CD14-positive monocyte (primary cell): ENCODE data around the gene NDUFB2. TPM values are rescaled to one million over a fixed set of nuclear protein-coding genes. Genes with fewer than 3 reads are reported as not detected.
"Not testable (repeated sequence)": the region's sequence is repeated elsewhere in the genome, so short reads cannot be mapped to it uniquely, and the experiment has no call there.

Experiments used
- DNase-seq, 3 donors: peaks; one replicate each; pipeline ENCODE4 v3.0.0-alpha.2; 2011 to 2022
- H2AFZ ChIP-seq: 2 replicates; pipeline ENCODE4 v1.6.0; 2012; ENCODE audit warnings: mild to moderate bottlenecking, low read depth, low read length, inconsistent platforms; ENCODE audit not compliant: insufficient read depth, poor library complexity, severe bottlenecking
- H3K27ac ChIP-seq, 2 donors: 1 replicate in 1 of 2; 2 replicates in 1 of 2; pipeline ENCODE4 v1.5.1; 2012 to 2013; ENCODE audit warnings: low read length in 2 of 2, control low read depth in 1 of 2, inconsistent platforms in 1 of 2, low read depth in 1 of 2, mild to moderate bottlenecking in 1 of 2
- H3K27me3 ChIP-seq, 2 donors: one replicate each; pipeline versions ENCODE4 v1.6.0 to v1.6.1; 2011 to 2013; ENCODE audit warnings: low read length in 2 of 2; ENCODE audit not compliant: control insufficient read depth in 2 of 2, insufficient read depth in 2 of 2
- H3K36me3 ChIP-seq, 2 donors: replicated peaks in 1 of 2; 1 replicate in 1 of 2; 2 replicates in 1 of 2; pipeline versions ENCODE4 v1.5.1 to v1.6.1; 2012 to 2013; ENCODE audit warnings: low read length in 2 of 2, control low read depth in 1 of 2, inconsistent platforms in 1 of 2, mild to moderate bottlenecking in 1 of 2; ENCODE audit not compliant: insufficient read depth in 2 of 2, control insufficient read depth in 1 of 2
- H3K4me1 ChIP-seq, 2 donors: 1 replicate in 1 of 2; 2 replicates in 1 of 2; pipeline versions ENCODE4 v1.5.1 to v1.6.1; 2012 to 2013; ENCODE audit warnings: low read length in 2 of 2, control low read depth in 1 of 2, inconsistent platforms in 1 of 2, mild to moderate bottlenecking in 1 of 2, moderate library complexity in 1 of 2; ENCODE audit not compliant: insufficient read depth in 2 of 2, control insufficient read depth in 1 of 2
- H3K4me2 ChIP-seq: replicated peaks from 2 replicates; pipeline ENCODE3; 2012; ENCODE audit warnings: low read length, moderate library complexity, mild to moderate bottlenecking; ENCODE audit not compliant: poor library complexity, severe bottlenecking; ENCODE audit errors: extremely low read depth
- H3K4me3 ChIP-seq, 3 experiments: fragments of 200-600 bp in 1 of 3; sonication (generic) in 1 of 3; replicated peaks in 1 of 3; 1 replicate in 2 of 3; 2 replicates in 1 of 3; pipeline ENCODE4 v1.5.1; 2011 to 2013; ENCODE audit warnings: low read length in 3 of 3, mild to moderate bottlenecking in 3 of 3, control low read depth in 2 of 3, low read depth in 2 of 3, inconsistent platforms in 1 of 3, moderate library complexity in 1 of 3
- H3K79me2 ChIP-seq: 2 replicates; pipeline ENCODE4 v1.6.0; 2012; ENCODE audit warnings: mild to moderate bottlenecking, control low read depth, inconsistent platforms, low read length, moderate library complexity; ENCODE audit not compliant: insufficient read depth
- H3K9ac ChIP-seq: 2 replicates; pipeline ENCODE4 v1.6.0; 2017; ENCODE audit warnings: low read length, mild to moderate bottlenecking; ENCODE audit not compliant: insufficient read depth, poor library complexity, severe bottlenecking
- H3K9me3 ChIP-seq, 2 donors: replicated peaks in 1 of 2; 1 replicate in 1 of 2; 2 replicates in 1 of 2; pipeline versions ENCODE4 v1.5.1 to v1.6.1; 2012 to 2013; ENCODE audit warnings: low read length in 2 of 2, control low read depth in 1 of 2; ENCODE audit not compliant: control insufficient read depth in 1 of 2, insufficient read depth in 1 of 2
- H4K20me1 ChIP-seq: 2 replicates; pipeline ENCODE4 v1.6.0; 2012; ENCODE audit warnings: mild to moderate bottlenecking, low read length, control low read depth, moderate library complexity; ENCODE audit not compliant: insufficient read depth
- H3K27ac Mint-ChIP-seq, 7 donors: one replicate each; pipeline ENCODE4 v1.8.0; 2020; ENCODE audit warnings: mild to moderate bottlenecking in 7 of 7, mixed read lengths in 7 of 7, moderate library complexity in 6 of 7, inconsistent platforms in 2 of 7
- H3K27me3 Mint-ChIP-seq, 3 donors: one replicate each; pipeline ENCODE4 v1.8.0; 2021 to 2022; ENCODE audit warnings: low read depth in 3 of 3, mild to moderate bottlenecking in 3 of 3, mixed read lengths in 3 of 3, moderate library complexity in 3 of 3, inconsistent platforms in 1 of 3
- H3K36me3 Mint-ChIP-seq, 2 donors: one replicate each; pipeline ENCODE4 v1.8.0; 2020; ENCODE audit warnings: mixed read lengths in 2 of 2, inconsistent platforms in 1 of 2, mild to moderate bottlenecking in 1 of 2
- H3K4me1 Mint-ChIP-seq: one replicate; pipeline ENCODE4 v1.8.0; 2020; ENCODE audit warnings: mild to moderate bottlenecking, mixed read lengths
- H3K4me3 Mint-ChIP-seq, 2 donors: one replicate each; pipeline ENCODE4 v1.8.0; 2020; ENCODE audit warnings: mild to moderate bottlenecking in 2 of 2, mixed read lengths in 2 of 2, moderate library complexity in 1 of 2
- H3K9me3 Mint-ChIP-seq, 7 donors: one replicate each; pipeline ENCODE4 v1.8.0; 2020 to 2022; ENCODE audit warnings: mixed read lengths in 7 of 7, mild to moderate bottlenecking in 6 of 7, moderate library complexity in 6 of 7, inconsistent platforms in 2 of 7
- WGBS: methylation state at CpG from one replicate; pipeline ENCODE4 v1.1.5; 2013; ENCODE audit warnings: missing lambda C conversion rate; ENCODE audit not compliant: insufficient coverage; 5-methylcytosine and 5-hydroxymethylcytosine counted together
- intact Hi-C, 2 donors: fragments of 100-400 bp; cut with micrococcal nuclease; formaldehyde crosslinking; loops; one replicate each; pipeline versions ENCODE4 v1.15.0 to v1.15.1; 2023
- polyA plus RNA-seq, 3 donors: library from polyadenylated mRNA; depleted of rRNA in 1 of 3; unstranded in 2 of 3; stranded (reverse) in 1 of 3; fragments of 300-500 nt in 2 of 3; fragments of >200 nt in 1 of 3; fragmentation: Illumina TruSeq in 2 of 3; gene quantifications; 1 replicate in 2 of 3; 2 replicates in 1 of 3; pipeline ENCODE4 v1.2.3, GENCODE V29; 2012 to 2021
- TF ChIP-seq, protein P1 (sequence below): fragments of 200-600 bp; IDR thresholded peaks from one replicate; pipeline ENCODE4 v1.8.0; 2022; ENCODE audit warnings: antibody characterized with exemption, mild to moderate bottlenecking

Gene NDUFB2
- polyA plus RNA-seq, 3 donors: 250 to 516 (median 479) TPM

DNA sequence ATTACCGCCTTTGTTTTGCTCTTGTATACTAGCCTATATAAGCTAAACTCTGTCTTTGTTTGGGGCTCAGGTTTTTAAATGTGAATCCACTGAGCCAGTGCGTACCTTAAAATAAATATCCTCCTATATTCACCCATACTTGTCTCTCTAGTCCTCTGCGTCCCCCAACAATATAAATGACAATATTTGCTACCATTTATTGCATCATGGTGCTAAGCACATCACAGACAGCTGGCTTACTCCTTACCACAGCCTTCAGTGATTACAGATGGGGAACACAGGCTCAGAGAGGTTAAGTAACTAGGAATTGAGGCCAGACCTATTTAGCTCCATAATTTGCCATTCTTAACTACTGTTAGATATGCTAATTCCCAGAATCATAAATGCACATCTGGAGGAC, 27.2 kb upstream of the NDUFB2 start:
- Histone ChIP-seq H3K27ac (no peak overlapping the region), H3K27me3 (no peaks in the 10 kb centered on the region), H3K4me2 (no peak overlapping the region), H4K20me1 (no peaks in the 10 kb centered on the region), H3K4me3 (no peak overlapping the region), H3K36me3 (no peaks in the 10 kb centered on the region), H3K79me2 (peaks cover 4% of the 10 kb centered on the region), H3K4me1 (peaks cover 16 to 24% of the 10 kb centered on the region in 2 donors), H3K9me3 (no peaks in the 10 kb centered on the region), H3K9ac (no peak overlapping the region), H2AFZ (no peak overlapping the region)
- Mint-ChIP-seq H3K9me3 (peaks cover 0 to 4% (median 0%) of the 10 kb centered on the region in 7 donors), H3K4me1 (peaks cover 15% of the 10 kb centered on the region), H3K27ac (no peak overlapping the region), H3K4me3 (no peak overlapping the region), H3K27me3 (peaks cover 2 to 5% (median 3%) of the 10 kb centered on the region in 3 donors), H3K36me3 (no peaks in the 10 kb centered on the region)
- WGBS: 96% methylated on average over 2 of the region's 3 CpGs
- DNase-seq: no peak
- intact Hi-C loops: no loop called here
- TF ChIP-seq, protein P1, sequence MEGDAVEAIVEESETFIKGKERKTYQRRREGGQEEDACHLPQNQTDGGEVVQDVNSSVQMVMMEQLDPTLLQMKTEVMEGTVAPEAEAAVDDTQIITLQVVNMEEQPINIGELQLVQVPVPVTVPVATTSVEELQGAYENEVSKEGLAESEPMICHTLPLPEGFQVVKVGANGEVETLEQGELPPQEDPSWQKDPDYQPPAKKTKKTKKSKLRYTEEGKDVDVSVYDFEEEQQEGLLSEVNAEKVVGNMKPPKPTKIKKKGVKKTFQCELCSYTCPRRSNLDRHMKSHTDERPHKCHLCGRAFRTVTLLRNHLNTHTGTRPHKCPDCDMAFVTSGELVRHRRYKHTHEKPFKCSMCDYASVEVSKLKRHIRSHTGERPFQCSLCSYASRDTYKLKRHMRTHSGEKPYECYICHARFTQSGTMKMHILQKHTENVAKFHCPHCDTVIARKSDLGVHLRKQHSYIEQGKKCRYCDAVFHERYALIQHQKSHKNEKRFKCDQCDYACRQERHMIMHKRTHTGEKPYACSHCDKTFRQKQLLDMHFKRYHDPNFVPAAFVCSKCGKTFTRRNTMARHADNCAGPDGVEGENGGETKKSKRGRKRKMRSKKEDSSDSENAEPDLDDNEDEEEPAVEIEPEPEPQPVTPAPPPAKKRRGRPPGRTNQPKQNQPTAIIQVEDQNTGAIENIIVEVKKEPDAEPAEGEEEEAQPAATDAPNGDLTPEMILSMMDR: no peak

DNA sequence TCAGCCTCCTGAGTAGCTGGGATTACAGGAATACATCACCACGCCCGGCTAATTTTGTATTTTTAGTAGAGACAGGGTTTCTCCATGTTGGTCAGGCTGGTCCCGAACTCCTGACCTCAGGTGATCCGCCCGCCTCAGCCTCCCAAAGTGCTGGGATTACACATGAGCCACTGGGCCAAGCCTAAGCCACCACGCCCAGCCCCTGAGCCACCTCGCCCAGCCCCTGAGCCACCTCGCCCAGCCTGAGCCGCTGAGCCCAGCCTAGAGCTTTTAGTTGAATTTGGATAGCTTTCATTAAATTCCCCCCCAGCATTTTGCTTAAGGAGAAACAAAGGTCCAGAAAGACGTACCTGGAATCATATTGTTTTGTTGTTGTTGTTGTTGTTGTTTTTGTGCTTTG, 26.6 kb upstream of the NDUFB2 start:
- H3K27ac Mint-ChIP-seq, H2AFZ ChIP-seq, H3K79me2 ChIP-seq, DNase-seq, H3K4me2 ChIP-seq, H3K4me3 Mint-ChIP-seq, H3K27me3 ChIP-seq, H3K9ac ChIP-seq, H3K27me3 Mint-ChIP-seq, H3K4me3 ChIP-seq, H3K9me3 ChIP-seq, H3K36me3 Mint-ChIP-seq, intact Hi-C loops, H3K27ac ChIP-seq, H4K20me1 ChIP-seq, H3K9me3 Mint-ChIP-seq, H3K36me3 ChIP-seq: not testable (repeated sequence)
- peaks cover 21% of the 10 kb centered on the region for H3K4me1 Mint-ChIP-seq
- 98% methylated on average over 6 of the region's 10 CpGs for WGBS
- H3K4me1 ChIP-seq: peaks cover 21 to 29% of the 10 kb centered on the region in 2 donors
